GM21390 (cell line): ENCODE data around the gene ZBTB46.

ENCODE experiments used
- ATAC-seq: cut with Tn5 transposase; IDR thresholded peaks from one replicate; pipeline ENCODE4 v1.9.1; 2021; ENCODE audit not compliant: unreplicated experiment

ZBTB46 gene

GRCh38 chr20:63839620-63840019 lies 8.6 kb upstream of the ZBTB46 start:
- no peak for ATAC-seq

GRCh38 chr20:63837479-63837878 lies 6.4 kb upstream of the ZBTB46 start:
- ATAC-seq: no peak

GRCh38 chr20:63836458-63837344 lies 5.6 kb upstream of the ZBTB46 start:
- no peak for ATAC-seq

- no peak for ATAC-seq
Observed at GRCh38 chr20:63835021-63835858, 4.2 kb upstream of the ZBTB46 start.

- ATAC-seq: no peak
Observed at GRCh38 chr20:63834491-63834880, 3.4 kb upstream of the ZBTB46 start.

- no peak for ATAC-seq
Observed at GRCh38 chr20:63833776-63834490, 2.9 kb upstream of the ZBTB46 start.

- no peak for ATAC-seq
Observed at GRCh38 chr20:63831993-63832686, 1.1 kb upstream of the ZBTB46 start.

GRCh38 chr20:63831646-63831992 lies 555 bp upstream of the ZBTB46 start:
- no peak for ATAC-seq

GRCh38 chr20:63829945-63830835 lies 874 bp downstream of the ZBTB46 start:
- no peak for ATAC-seq

- ATAC-seq: no peak
Observed at GRCh38 chr20:63829603-63829944, 1.5 kb downstream of the ZBTB46 start.

GRCh38 chr20:63828951-63829350 lies 2.1 kb downstream of the ZBTB46 start:
- no peak for ATAC-seq

- ATAC-seq: no peak
Observed at GRCh38 chr20:63828545-63828944, 2.5 kb downstream of the ZBTB46 start.

GRCh38 chr20:63828124-63828523 lies 2.9 kb downstream of the ZBTB46 start:
- no peak for ATAC-seq

GRCh38 chr20:63826753-63827152 lies 4.3 kb downstream of the ZBTB46 start:
- ATAC-seq: no peak

GRCh38 chr20:63825331-63826118 lies 5.5 kb downstream of the ZBTB46 start:
- no peak for ATAC-seq

- no peak for ATAC-seq
Observed at GRCh38 chr20:63823691-63824311, 7.3 kb downstream of the ZBTB46 start.

GRCh38 chr20:63822276-63822696 lies 8.8 kb downstream of the ZBTB46 start:
- no peak for ATAC-seq

- no peak for ATAC-seq
Observed at GRCh38 chr20:63821811-63822210, 9.3 kb downstream of the ZBTB46 start.
